ENCODE data around the gene ERBB2. TPM values are rescaled to one million over a fixed set of nuclear protein-coding genes. Genes with fewer than 3 reads are reported as not detected.
"Not testable (repeated sequence)": the region's sequence is repeated elsewhere in the genome, so short reads cannot be mapped to it uniquely, and the experiment has no call there.

The ERBB2 gene
- total RNA-seq, 1 donor from 2014 or later: 7.1 TPM

DNA sequence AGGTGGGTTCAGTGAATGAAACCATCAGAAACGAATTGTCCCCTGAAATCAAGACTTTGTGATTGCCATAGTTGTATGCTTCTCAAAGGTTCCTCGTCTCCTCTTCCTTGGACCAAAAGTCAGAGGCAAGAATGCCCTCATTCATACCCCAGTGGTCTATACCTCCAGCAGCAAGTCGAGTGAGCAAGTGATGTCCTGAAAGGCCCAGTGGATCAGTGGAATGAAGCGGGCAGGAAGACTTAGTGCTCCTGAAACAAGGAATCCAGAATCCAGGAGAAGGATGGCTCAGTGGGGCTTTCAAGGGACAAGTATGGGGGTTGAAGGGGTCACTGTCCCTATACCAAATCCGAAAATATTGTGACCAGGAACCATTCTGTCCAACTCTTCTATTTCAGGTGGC lies 5.3 kb upstream of the ERBB2 start:
- no peak for TF ChIP-seq CTCF (IDR thresholded peaks at IDR 0.05)
- Mint-ChIP-seq H3K27me3 (peaks cover 11% of the 10 kb centered on the region), H3K4me3 (no peak overlapping the region), H3K9me3 (no peaks in the 10 kb centered on the region), H3K36me3 (ENCODE audit: low read depth) (peaks cover 2% of the 10 kb centered on the region), H3K27ac (no peak overlapping the region), H3K4me1 (peaks cover 1% of the 10 kb centered on the region)
- no peak for DNase-seq
- intact Hi-C loops (cut with micrococcal nuclease): no loop called here
- no peak for ATAC-seq (ENCODE audit: low read depth)
- CTCF ChIA-PET: no interaction called here
- POLR2A ChIA-PET: no interaction called here

DNA sequence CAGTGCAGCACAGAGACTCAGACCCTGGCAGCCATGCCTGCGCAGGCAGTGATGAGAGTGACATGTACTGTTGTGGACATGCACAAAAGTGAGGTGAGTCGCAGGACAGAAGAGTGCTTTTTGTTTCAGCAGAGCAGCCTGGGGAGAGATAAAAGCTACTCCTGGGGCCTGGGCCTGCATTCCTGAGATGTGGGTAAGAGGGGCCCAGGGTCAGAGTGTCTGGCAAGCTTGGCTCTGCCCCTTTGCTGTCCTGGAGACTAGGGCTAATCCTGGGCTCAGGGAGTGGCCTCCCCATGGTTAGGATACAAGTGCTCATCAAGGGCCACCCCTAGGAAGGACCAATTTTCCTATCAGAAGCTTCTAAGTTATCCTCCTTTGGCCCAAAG lies 4.8 kb upstream of the ERBB2 start:
- intact Hi-C loops (cut with micrococcal nuclease): no loop called here
- no peak overlapping the region for H3K4me3 Mint-ChIP-seq
- peaks cover 2% of the 10 kb centered on the region for H3K36me3 Mint-ChIP-seq (ENCODE audit: low read depth)
- H3K27ac Mint-ChIP-seq: no peak overlapping the region
- H3K4me1 Mint-ChIP-seq: peaks cover 4% of the 10 kb centered on the region
- H3K9me3 Mint-ChIP-seq: no peaks in the 10 kb centered on the region
- ChIA-PET POLR2A (no interaction called here), CTCF (no interaction called here)
- DNase-seq: no peak
- ATAC-seq (ENCODE audit: low read depth): no peak
- TF ChIP-seq CTCF (IDR thresholded peaks at IDR 0.05): no peak
- H3K27me3 Mint-ChIP-seq: peaks cover 14% of the 10 kb centered on the region

DNA sequence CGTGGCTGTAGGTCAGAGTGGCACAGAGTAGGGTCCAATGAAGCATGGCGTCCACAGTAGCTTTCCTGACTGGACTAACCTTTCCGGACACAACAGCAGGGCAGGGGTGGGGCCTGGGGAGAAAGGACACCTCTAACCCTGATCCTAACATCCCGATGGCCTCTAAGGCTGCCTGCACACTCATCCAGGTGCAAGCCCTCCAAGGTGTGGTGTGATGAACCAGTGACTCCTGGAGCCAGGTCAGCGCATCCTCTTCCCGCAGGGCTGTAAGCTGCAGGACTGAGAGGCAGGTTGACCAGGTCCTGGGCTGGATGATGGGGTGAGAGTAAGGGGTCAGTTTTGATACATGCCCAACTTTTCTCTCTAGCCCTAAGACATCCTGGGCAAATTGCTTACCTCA lies 3.1 kb upstream of the ERBB2 start:
- no peak for ATAC-seq (ENCODE audit: low read depth)
- peaks cover 26% of the 10 kb centered on the region for H3K27me3 Mint-ChIP-seq
- intact Hi-C loops (cut with micrococcal nuclease): no loop called here
- H3K4me1 Mint-ChIP-seq: peaks cover 9% of the 10 kb centered on the region
- H3K27ac Mint-ChIP-seq: no peak overlapping the region
- H3K4me3 Mint-ChIP-seq: no peak overlapping the region
- TF ChIP-seq CTCF (IDR thresholded peaks at IDR 0.05): no peak
- DNase-seq: no peak
- peaks cover 2% of the 10 kb centered on the region for H3K36me3 Mint-ChIP-seq (ENCODE audit: low read depth)
- H3K9me3 Mint-ChIP-seq: no peaks in the 10 kb centered on the region
- CTCF ChIA-PET: no interaction called here
- POLR2A ChIA-PET: no interaction called here

DNA sequence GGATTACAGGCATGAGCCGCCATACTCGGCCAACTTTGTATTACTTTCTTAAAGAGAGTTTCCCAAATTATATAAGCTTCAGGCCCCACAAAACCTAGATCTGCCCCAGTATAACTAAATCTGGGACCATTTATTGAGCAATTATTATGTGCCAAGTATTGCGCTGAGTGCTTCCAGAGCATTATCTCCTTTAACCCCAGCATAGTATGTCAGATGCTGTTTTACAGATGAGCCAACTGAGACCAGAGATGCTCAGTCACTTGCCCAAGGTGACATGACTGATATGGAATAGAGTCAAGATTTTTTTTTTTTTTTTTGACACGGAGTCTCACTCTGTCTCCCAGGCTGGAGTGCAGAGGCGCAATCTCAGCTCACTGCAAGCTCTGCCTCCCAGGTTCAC lies 1.9 kb upstream of the ERBB2 start:
- no peak overlapping the region for H3K27ac Mint-ChIP-seq
- peaks cover 2% of the 10 kb centered on the region for H3K36me3 Mint-ChIP-seq (ENCODE audit: low read depth)
- H3K4me1 Mint-ChIP-seq: peaks cover 9% of the 10 kb centered on the region
- CTCF ChIA-PET: no interaction called here
- intact Hi-C loops (cut with micrococcal nuclease): no loop called here
- ATAC-seq (ENCODE audit: low read depth) (no peak), DNase-seq (no peak)
- H3K4me3 Mint-ChIP-seq: no peak overlapping the region
- POLR2A ChIA-PET: interaction anchor here (0.6 kb wide), 1 partner anchor 32 kb away, joined by 4 read pairs; no protein-coding TSS in a partner anchor
- H3K27me3 Mint-ChIP-seq: peaks cover 30% of the 10 kb centered on the region
- TF ChIP-seq CTCF (IDR thresholded peaks at IDR 0.05): no peak
- H3K9me3 Mint-ChIP-seq: no peaks in the 10 kb centered on the region

- DNase-seq; H3K9me3 Mint-ChIP-seq; H3K27ac Mint-ChIP-seq; CTCF ChIA-PET; intact Hi-C loops (cut with micrococcal nuclease); H3K36me3 Mint-ChIP-seq (ENCODE audit: low read depth); ATAC-seq (ENCODE audit: low read depth): not testable (repeated sequence)
- Mint-ChIP-seq H3K27me3 (peaks cover 30% of the 10 kb centered on the region), H3K4me1 (peaks cover 14% of the 10 kb centered on the region), H3K4me3 (peak overlapping the region; percentile 6)
- POLR2A ChIA-PET: interaction anchor here (0.6 kb wide), 1 partner anchor 32 kb away, joined by 12 read pairs; no protein-coding TSS in a partner anchor
These were observed 577 bp upstream of the ERBB2 start for GRCh38 chr17:39699157-39699817.
